ENCODE results near the gene PFKM.
A peak's percentile ranks its signal among the peaks of the same experiment; 100 is the strongest.
"Not testable (repeated sequence)": the region's sequence is repeated elsewhere in the genome, so short reads cannot be mapped to it uniquely, and the experiment has no call there.

Gene PFKM

GRCh38 chr12:48143898-48144297 is 24.7 kb downstream of the PFKM start:
- Mint-ChIP-seq H3K4me1 (no peaks in the 10 kb centered on the region), H3K36me3 (ENCODE audit: insufficient read depth) (peaks cover 28% of the 10 kb centered on the region), H3K9me3 (no peaks in the 10 kb centered on the region), H3K27me3 (no peaks in the 10 kb centered on the region), H3K27ac (ENCODE audit: low read depth) (no peak overlapping the region), H3K4me3 (no peak overlapping the region)
- DNase-seq (ENCODE audit: low spot score in 2 of 2) (no peak), ATAC-seq (replicated peaks; ENCODE audit: extremely low read depth, poor library complexity, severe bottlenecking) (no peak)

- no peak for ATAC-seq (replicated peaks; ENCODE audit: extremely low read depth, poor library complexity, severe bottlenecking)
These were observed 26.8 kb downstream of the PFKM start for GRCh38 chr12:48145981-48146380.

GRCh38 chr12:48151103-48151771 is 32.1 kb downstream of the PFKM start:
- Mint-ChIP-seq H3K9me3 (no peaks in the 10 kb centered on the region), H3K27me3 (no peaks in the 10 kb centered on the region), H3K36me3 (ENCODE audit: insufficient read depth) (peaks cover 56% of the 10 kb centered on the region), H3K27ac (ENCODE audit: low read depth) (no peak overlapping the region), H3K4me1 (peaks cover 15% of the 10 kb centered on the region), H3K4me3 (no peak overlapping the region)
- ATAC-seq (replicated peaks; ENCODE audit: extremely low read depth, poor library complexity, severe bottlenecking) (no peak), DNase-seq (ENCODE audit: low spot score in 2 of 2) (no peak)

More at GRCh38 chr12:48145981-48146380, 26.8 kb downstream of the PFKM start:
- Mint-ChIP-seq H3K36me3 (ENCODE audit: insufficient read depth) (peaks cover 46% of the 10 kb centered on the region), H3K27ac (ENCODE audit: low read depth) (peak overlapping the region; percentile 9), H3K27me3 (no peaks in the 10 kb centered on the region), H3K4me3 (no peak overlapping the region), H3K9me3 (no peaks in the 10 kb centered on the region), H3K4me1 (no peaks in the 10 kb centered on the region)
- no peak for DNase-seq (ENCODE audit: low spot score in 2 of 2)

- H3K4me3 Mint-ChIP-seq: peak overlapping the region; percentile 95
- peak overlapping the region; percentile 97 for H3K27ac Mint-ChIP-seq (ENCODE audit: low read depth)
- H3K9me3 Mint-ChIP-seq; ATAC-seq (replicated peaks; ENCODE audit: extremely low read depth, poor library complexity, severe bottlenecking); DNase-seq (ENCODE audit: low spot score in 2 of 2); H3K27me3 Mint-ChIP-seq: not testable (repeated sequence)
- peaks cover 32% of the 10 kb centered on the region for H3K4me1 Mint-ChIP-seq
- peaks cover 33% of the 10 kb centered on the region for H3K36me3 Mint-ChIP-seq (ENCODE audit: insufficient read depth)
These were observed 36.6 kb downstream of the PFKM start for GRCh38 chr12:48155786-48156185.

- Mint-ChIP-seq H3K36me3 (ENCODE audit: insufficient read depth) (peaks cover 31% of the 10 kb centered on the region), H3K4me3 (peak overlapping the region; percentile 95), H3K27ac (ENCODE audit: low read depth) (peak overlapping the region; percentile 97), H3K4me1 (peaks cover 32% of the 10 kb centered on the region), H3K9me3 (no peaks in the 10 kb centered on the region), H3K27me3 (no peaks in the 10 kb centered on the region)
- ATAC-seq (replicated peaks; ENCODE audit: extremely low read depth, poor library complexity, severe bottlenecking) (no peak), DNase-seq (ENCODE audit: low spot score in 2 of 2) (no peak)
These were observed 37.5 kb downstream of the PFKM start for GRCh38 chr12:48156652-48157017.

- Mint-ChIP-seq H3K27me3 (no peaks in the 10 kb centered on the region), H3K27ac (ENCODE audit: low read depth) (peak within 1 kb of the TSS; percentile 97), H3K9me3 (no peaks in the 10 kb centered on the region), H3K36me3 (ENCODE audit: insufficient read depth) (peaks cover 26% of the 10 kb centered on the region), H3K4me1 (peaks cover 32% of the 10 kb centered on the region), H3K4me3 (peak within 1 kb of the TSS; percentile 95)
- peak; percentile 98 for DNase-seq (ENCODE audit: low spot score in 2 of 2)
- ATAC-seq (replicated peaks; ENCODE audit: extremely low read depth, poor library complexity, severe bottlenecking): peak; percentile 89
These were observed 38.1 kb downstream of the PFKM start, which contains the start of gene ASB8 for GRCh38 chr12:48157018-48157888. Gene ASB8 (minus strand): TSS chr12:48157515. CDS start chr12:48153496, 4,019 bp downstream.

- peak overlapping the region; percentile 97 for H3K27ac Mint-ChIP-seq (ENCODE audit: low read depth)
- peaks cover 30% of the 10 kb centered on the region for H3K4me1 Mint-ChIP-seq
- peak; percentile 21 for ATAC-seq (replicated peaks; ENCODE audit: extremely low read depth, poor library complexity, severe bottlenecking)
- peaks cover under 1% of the 10 kb centered on the region for H3K27me3 Mint-ChIP-seq
- H3K4me3 Mint-ChIP-seq: peak overlapping the region; percentile 95
- H3K36me3 Mint-ChIP-seq (ENCODE audit: insufficient read depth): peaks cover 23% of the 10 kb centered on the region
- no peak for DNase-seq (ENCODE audit: low spot score in 2 of 2)
- H3K9me3 Mint-ChIP-seq: no peaks in the 10 kb centered on the region
These were observed 38.8 kb downstream of the PFKM start for GRCh38 chr12:48157889-48158370.

- Mint-ChIP-seq H3K27me3 (peaks cover 10% of the 10 kb centered on the region), H3K9me3 (no peaks in the 10 kb centered on the region), H3K4me3 (no peak overlapping the region), H3K36me3 (ENCODE audit: insufficient read depth) (peaks cover 15% of the 10 kb centered on the region), H3K27ac (ENCODE audit: low read depth) (no peak overlapping the region), H3K4me1 (peaks cover 18% of the 10 kb centered on the region)
- DNase-seq (ENCODE audit: low spot score in 2 of 2) (no peak), ATAC-seq (replicated peaks; ENCODE audit: extremely low read depth, poor library complexity, severe bottlenecking) (no peak)
These were observed 40.9 kb downstream of the PFKM start for GRCh38 chr12:48160046-48160445.

GRCh38 chr12:48160807-48161206 is 41.6 kb downstream of the PFKM start:
- no peaks in the 10 kb centered on the region for H3K9me3 Mint-ChIP-seq
- peaks cover 17% of the 10 kb centered on the region for H3K27me3 Mint-ChIP-seq
- H3K27ac Mint-ChIP-seq (ENCODE audit: low read depth): no peak overlapping the region
- no peak overlapping the region for H3K4me3 Mint-ChIP-seq
- ATAC-seq (replicated peaks; ENCODE audit: extremely low read depth, poor library complexity, severe bottlenecking) (no peak), DNase-seq (ENCODE audit: low spot score in 2 of 2) (no peak)
- peaks cover 15% of the 10 kb centered on the region for H3K36me3 Mint-ChIP-seq (ENCODE audit: insufficient read depth)
- peaks cover 18% of the 10 kb centered on the region for H3K4me1 Mint-ChIP-seq

GRCh38 chr12:48163150-48163747 is 44.1 kb downstream of the PFKM start:
- ATAC-seq (replicated peaks; ENCODE audit: extremely low read depth, poor library complexity, severe bottlenecking) (no peak), DNase-seq (ENCODE audit: low spot score in 2 of 2) (no peak)
- H3K36me3 Mint-ChIP-seq (ENCODE audit: insufficient read depth): no peaks in the 10 kb centered on the region
- peaks cover 5% of the 10 kb centered on the region for H3K4me1 Mint-ChIP-seq
- no peak overlapping the region for H3K27ac Mint-ChIP-seq (ENCODE audit: low read depth)
- no peak overlapping the region for H3K4me3 Mint-ChIP-seq
- H3K9me3 Mint-ChIP-seq: no peaks in the 10 kb centered on the region
- H3K27me3 Mint-ChIP-seq: peaks cover 26% of the 10 kb centered on the region

- DNase-seq (ENCODE audit: low spot score in 2 of 2): no peak
- no peaks in the 10 kb centered on the region for H3K4me1 Mint-ChIP-seq
- H3K4me3 Mint-ChIP-seq: no peak overlapping the region
- no peaks in the 10 kb centered on the region for H3K9me3 Mint-ChIP-seq
- peaks cover 3% of the 10 kb centered on the region for H3K36me3 Mint-ChIP-seq (ENCODE audit: insufficient read depth)
- H3K27me3 Mint-ChIP-seq: peaks cover 26% of the 10 kb centered on the region
- ATAC-seq (replicated peaks; ENCODE audit: extremely low read depth, poor library complexity, severe bottlenecking): no peak
- no peak overlapping the region for H3K27ac Mint-ChIP-seq (ENCODE audit: low read depth)
These were observed 45.3 kb downstream of the PFKM start for GRCh38 chr12:48164451-48164850.

- Mint-ChIP-seq H3K4me1 (no peaks in the 10 kb centered on the region), H3K27ac (ENCODE audit: low read depth) (no peak overlapping the region), H3K27me3 (peaks cover 26% of the 10 kb centered on the region), H3K9me3 (no peaks in the 10 kb centered on the region), H3K4me3 (no peak overlapping the region), H3K36me3 (ENCODE audit: insufficient read depth) (peaks cover 3% of the 10 kb centered on the region)
- DNase-seq (ENCODE audit: low spot score in 2 of 2): peak in 1 of 2 donors; percentile 31
- peak; percentile 32 for ATAC-seq (replicated peaks; ENCODE audit: extremely low read depth, poor library complexity, severe bottlenecking)
These were observed 46.2 kb downstream of the PFKM start for GRCh38 chr12:48165089-48165981.
